Measurements from ENCODE around the gene GABRB3.
"Not testable (repeated sequence)": the region's sequence is repeated elsewhere in the genome, so short reads cannot be mapped to it uniquely, and the experiment has no call there.

Gene GABRB3

DNA sequence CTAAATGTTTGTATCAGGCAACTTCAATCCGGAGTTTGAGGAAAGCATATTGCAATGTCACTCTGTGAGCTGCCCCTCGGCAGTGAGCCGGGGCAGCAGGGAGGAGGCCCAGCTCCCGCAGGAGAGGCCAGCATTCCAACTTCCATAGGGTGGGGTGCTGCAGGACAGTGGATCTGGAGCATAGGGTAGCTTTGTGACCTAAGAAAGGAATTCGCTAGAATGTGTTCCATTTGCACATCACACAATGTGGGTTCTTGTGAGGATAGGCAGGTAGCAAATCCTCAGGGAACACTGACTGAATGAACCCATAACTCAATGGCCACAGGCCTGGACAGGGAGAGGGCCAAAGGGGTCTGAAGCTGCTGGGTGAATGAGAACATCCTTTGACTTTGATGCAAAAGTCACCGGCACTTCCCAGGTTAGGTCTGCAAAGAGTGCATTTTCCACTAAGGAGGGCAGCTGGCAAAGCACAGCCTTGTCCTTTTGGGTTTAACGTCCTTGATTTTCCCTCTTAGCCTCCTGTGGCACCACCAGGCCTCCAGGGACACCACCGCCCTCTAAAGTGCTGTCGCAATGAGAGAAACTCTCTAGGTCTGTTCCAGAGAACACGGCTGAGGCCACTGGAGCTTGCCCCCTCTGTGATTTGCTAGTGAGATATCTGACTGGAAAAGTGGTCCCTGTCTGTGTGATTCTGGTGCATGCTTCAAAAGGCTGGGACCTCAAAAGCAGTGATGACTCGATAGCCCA, 36.2 kb downstream of the GABRB3 start:
- no peak for DNase-seq (ENCODE audit: low read depth)

GRCh38 chr15:26731965-26732364, 40.9 kb downstream of the GABRB3 start:
- no peak for DNase-seq (ENCODE audit: low read depth)

DNA sequence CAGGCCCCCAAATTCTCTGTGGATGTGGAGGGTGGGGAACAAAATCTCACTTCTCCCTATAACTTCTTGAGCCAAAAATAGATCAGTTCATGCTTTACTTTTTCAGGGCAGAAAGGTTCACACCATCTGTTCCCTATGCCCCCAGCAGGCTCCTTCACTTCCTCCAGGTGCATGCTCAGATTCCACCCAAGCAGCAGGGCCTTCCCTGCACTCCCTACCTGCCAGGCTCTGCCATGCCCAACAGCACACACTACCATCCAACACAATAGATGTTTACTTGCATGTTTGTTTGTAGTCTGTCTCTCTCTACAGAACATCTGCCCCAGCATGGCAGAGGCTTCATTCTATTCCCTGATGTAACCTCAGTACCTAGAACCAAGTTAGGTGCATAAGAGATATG, 43.3 kb downstream of the GABRB3 start:
- DNase-seq (ENCODE audit: low read depth) = no peak

DNA sequence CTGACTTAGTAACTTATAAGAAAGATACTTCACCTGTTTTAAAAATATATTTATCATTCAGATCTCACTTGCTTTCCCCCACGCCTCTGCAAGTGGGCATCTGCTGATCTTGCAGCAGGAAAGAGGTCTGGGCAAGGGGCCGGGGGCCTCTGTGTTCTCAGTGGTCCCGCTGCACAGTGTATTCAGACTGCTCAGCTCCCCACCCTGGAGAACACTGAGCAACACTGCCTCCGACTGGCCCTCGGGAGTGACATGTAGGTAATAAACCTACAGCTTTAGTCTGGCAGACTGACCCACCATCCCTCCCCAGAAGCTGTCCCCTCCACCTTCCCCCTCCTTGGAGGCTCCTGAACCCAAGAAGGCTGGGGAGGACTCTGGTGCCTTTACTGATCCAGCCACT, 43.8 kb downstream of the GABRB3 start:
- DNase-seq (ENCODE audit: low read depth) = no peak

DNA sequence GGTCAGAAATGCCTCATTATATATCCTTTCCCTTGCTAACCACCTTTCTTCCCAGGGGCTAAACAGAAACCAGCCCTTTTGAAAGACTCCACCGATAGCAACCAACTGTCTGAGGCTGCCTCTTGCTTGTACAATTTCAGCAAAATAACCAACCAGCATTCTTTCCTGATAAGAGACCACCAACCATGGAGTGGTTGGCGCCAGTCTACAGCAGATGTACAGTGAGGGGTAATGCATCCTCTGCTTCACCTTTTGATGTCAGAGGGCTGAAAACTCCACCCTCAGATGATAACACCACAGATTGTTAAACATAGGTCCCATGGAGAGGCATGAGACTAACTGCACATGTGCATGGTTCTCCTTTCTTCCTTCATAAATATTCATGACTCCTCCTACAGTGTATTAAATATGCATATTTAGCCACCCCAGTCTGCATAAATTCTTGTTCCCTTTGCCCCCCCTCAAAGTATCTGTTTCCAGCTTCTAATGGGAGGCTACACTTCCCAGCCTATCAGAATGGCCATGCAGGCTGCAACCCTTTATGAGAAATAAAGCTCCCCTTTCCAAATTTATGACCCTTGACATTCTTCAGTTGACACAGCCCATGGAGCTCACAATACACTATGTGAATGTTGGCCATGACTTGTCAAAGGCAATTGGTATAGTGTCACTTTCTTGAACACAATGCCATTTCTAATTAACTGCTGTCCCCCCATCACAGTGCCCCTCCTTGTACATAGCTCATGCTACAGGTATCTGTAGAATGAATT, 48.3 kb downstream of the GABRB3 start:
- DNase-seq (ENCODE audit: low read depth) = no peak

DNA sequence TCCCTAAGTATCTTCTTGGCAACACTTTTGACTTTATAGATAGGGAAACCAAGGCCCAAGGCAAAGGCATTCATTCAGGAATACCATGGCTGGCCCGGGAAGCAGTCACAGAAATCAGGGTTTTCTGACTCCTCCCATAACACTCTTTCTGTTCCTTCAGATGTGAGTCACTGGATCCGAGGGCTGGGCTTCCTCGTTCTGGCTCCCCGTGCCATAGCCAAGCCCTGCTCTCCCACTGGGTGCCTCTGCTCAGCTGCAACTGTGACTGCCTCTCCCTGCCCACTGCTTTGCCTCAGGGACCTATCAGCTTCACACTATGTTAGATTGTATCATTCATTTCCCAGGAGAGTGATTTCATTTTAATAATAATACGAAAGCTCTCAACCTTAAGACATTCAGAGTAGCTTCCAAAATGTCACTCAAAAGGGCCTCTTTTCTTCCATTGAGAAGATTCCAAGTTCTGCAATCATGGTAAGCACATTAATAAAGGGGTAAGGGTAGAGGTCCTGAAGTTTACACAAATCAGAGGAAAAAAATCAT, 50.2 kb downstream of the GABRB3 start:
- no peak for DNase-seq (ENCODE audit: low read depth)

DNA sequence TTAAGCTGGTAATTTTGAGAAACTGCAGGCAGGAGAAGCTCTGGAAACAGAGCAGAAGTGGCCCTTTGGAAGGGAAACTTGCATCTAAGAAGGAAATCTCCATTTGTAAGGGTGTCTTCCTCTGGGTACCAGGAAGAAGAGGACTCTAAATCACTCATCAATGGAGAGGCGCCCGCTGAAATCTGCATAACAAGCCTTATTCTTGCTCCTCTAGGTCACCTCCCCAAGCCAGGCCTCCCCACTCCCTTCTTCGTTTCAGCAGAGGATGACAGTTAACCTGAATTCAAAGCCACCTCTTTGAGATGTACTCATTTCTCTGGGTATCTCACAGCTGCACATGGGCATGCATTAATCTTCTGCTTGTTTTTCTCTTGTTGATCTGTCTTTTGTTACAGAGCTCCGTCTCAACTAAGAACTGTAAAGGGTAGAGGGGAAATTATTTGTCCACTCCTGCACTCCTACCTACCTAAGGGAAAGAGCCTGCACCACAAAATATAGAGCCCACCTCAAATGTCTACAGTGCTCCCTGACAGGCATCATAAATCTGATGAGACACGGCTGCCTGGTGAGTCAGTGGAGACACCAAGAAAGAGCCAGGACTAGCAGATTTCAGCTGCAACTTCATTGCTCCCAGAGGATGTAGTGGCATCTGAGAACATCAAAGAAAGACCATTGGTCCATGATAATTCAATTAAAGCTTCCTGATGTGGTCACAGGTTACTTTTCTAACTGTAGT, 51.5 kb downstream of the GABRB3 start:
- no peak for DNase-seq (ENCODE audit: low read depth)

DNA sequence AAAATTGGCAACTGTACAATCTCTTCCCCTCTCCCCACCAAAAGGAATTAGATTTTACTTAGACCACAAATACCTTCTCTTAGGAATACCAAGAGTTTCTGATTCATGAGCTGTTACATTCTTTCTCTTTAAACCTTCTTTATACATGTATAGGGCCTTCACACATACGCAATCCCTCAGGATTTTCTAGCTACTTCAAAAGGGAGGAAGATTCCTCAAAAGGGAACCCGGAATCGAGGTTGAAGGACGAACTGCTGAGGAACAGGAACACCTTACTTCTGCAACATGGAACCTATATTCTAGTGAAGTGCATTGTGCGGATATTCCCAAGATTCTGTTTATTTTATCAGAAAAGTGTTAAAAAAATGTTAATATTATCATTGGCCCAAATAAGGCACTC, 52.3 kb downstream of the GABRB3 start:
- DNase-seq (ENCODE audit: low read depth) = no peak

DNA sequence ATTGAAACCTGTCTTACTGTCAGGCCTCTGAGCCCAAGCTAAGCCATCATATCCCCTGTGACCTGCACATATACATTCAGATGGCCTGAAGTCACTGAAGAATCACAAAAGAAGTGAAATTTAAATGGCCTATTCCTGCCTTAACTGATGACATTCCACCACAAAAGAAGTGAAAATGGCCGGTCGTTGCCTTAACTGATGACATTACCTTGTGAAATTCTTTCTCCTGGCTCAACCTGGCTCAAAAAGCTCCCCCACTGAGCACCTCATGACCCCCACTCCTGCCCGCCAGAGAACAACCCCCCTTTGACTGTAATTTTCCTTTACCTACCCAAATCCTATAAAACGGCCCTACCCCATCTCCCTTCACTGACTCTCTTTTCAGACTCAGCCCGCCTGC, 53.0 kb downstream of the GABRB3 start:
- not testable (repeated sequence) for DNase-seq (ENCODE audit: low read depth)

GRCh38 chr15:26716069-26716468, 56.8 kb downstream of the GABRB3 start:
- no peak for DNase-seq (ENCODE audit: low read depth)

GRCh38 chr15:26713498-26713897, 59.4 kb downstream of the GABRB3 start:
- DNase-seq (ENCODE audit: low read depth) = no peak

DNA sequence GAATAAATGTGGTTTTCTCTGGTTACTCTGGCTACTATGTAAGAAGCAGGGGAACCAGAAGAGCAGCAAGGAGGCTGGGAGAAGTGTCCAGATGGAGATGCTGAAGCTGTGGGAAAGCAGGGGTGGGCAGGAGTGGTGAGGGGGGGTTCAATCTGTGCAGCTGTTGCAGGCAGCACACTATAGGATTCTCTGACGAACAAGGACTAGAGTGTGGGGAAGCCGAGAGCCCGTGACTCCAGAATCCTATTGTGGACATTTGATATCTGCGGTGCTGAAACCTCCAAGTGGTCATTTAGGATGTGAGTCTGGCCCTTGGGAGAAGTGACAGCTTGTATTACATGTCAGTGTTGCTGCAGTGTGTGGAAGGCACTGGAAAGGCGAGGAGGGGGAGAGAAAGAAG, 60.5 kb downstream of the GABRB3 start:
- DNase-seq (ENCODE audit: low read depth) = no peak

GRCh38 chr15:26711445-26711844, 61.4 kb downstream of the GABRB3 start:
- no peak for DNase-seq (ENCODE audit: low read depth)

GRCh38 chr15:26702381-26702780, 70.5 kb downstream of the GABRB3 start:
- no peak for DNase-seq (ENCODE audit: low read depth)

GRCh38 chr15:26698555-26698954, 74.3 kb downstream of the GABRB3 start:
- no peak for DNase-seq (ENCODE audit: low read depth)

- no peak for DNase-seq (ENCODE audit: low read depth)
Observed at GRCh38 chr15:26697913-26698312, 75.0 kb downstream of the GABRB3 start.

- DNase-seq (ENCODE audit: low read depth) = no peak
Observed at GRCh38 chr15:26691249-26691648, 81.6 kb downstream of the GABRB3 start.

- DNase-seq (ENCODE audit: low read depth) = no peak
Observed at GRCh38 chr15:26690778-26691177, 82.1 kb downstream of the GABRB3 start.

GRCh38 chr15:26689462-26689861, 83.4 kb downstream of the GABRB3 start:
- no peak for DNase-seq (ENCODE audit: low read depth)

DNA sequence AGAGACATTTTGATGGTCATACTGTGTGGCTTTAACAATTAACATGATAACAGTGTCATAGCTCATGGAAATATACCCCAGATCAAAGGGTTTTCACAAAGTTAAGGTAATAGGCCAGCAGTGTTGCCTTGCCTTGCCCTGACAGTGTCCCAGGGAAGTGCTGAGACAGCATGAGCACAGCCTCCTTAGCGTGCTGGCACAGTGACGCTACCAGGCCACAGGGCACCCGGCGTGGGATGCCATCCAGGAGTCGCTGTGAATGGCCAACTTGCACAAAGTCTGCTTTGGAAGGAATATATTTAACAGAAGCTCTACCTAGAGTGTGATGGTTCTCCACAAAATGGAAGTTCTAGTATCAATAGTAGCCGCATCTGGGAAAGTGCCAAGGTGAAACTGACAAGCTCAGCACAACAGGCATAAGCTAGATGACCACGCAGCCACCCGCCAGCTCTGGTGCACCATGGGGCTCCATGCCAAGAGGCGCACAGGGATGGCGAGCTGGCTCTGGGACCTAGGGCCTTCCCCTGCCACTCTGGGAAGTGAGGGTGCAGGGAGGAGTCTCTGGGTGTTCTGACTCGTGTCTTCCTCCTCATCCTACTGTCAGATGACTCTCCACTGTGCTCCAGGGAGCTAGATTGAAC, 86.2 kb downstream of the GABRB3 start:
- no peak for DNase-seq (ENCODE audit: low read depth)

DNA sequence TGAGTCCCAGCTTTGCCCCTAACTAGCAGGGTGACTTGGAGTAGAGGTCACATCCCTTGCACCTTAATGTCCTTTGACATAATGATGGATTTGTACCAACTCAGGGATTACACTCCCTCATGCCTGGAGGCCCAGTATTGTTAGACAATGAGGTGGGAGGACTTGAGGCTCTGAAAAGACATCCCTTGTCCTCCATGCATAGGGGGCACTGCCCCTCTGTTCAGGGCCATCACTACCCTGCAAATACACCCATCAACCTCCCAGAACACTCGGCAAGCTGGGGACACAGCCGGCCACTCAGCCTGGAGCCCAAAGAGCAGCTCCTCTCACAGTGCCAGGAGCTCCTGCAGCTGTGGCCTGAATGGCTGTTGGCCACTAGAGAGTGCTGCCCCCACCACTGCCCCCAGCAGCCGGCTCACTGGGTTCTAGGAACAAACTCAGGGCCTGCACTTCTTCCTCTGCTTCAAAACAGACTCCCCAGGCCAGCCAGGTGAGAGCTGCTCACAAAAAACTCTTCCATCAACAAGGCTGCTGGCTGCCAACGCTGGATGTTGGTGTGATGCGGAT, 90.2 kb downstream of the GABRB3 start:
- DNase-seq (ENCODE audit: low read depth) = no peak

DNA sequence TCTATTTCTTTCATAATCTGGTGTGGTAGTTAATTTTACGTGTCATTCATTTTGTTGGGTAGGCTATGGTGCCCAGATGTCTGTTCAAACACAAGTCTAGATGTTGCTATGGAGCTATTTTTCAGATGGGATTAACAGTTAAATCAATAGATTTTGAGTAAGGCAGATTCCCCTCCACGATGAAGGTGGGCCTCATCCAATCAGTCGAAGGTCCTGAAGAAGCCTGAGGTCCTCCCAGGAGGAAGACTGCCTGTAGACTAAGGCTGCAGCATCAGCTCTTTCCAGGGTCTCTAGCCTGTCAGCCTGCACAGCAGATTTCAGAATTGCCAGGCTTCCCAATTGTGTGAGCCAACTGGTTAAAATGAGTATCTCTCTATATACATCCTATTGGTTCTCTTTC, 92.9 kb downstream of the GABRB3 start:
- DNase-seq (ENCODE audit: low read depth) = no peak
